ENCODE results near the gene CDIP1.
A peak's percentile ranks its signal among the peaks of the same experiment; 100 is the strongest.

Gene CDIP1

DNA sequence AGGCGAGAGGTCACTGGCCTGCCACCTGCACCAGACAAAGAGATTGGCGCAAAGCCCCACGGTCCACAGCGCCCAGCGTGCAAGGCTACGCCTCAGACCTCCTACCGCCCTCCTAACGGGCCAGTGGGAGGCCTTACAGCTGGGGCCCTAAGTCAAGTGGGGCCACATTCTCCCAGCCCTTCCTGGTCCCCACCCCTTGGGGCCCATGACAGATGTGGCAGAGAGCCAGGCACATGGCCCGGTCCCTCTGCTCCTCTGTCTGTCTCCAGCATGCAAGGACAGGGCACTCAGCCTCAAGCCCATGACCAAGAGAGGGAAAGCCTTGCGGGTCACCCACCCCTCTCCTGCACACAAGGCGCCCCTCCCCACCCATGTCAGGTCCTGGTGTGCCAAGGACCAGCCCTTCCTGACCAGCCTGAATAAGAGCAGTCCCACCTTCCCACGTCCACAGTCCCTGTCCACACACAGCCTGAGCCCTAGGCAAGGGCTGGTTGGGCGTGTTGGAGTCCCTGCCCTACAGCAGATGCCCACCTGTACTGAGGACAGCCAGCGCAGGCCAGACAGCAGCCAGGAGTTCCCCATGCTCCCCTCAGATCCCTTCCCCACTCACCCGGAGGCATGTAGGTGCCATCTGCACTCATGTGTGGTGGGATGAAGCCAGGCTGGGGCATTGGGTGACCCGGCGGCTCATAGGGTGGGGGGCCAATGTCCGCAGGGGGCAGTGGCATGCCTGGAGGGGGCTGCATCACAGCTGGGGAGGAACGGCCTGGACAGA is 25.3 kb downstream of the CDIP1 start:
- DNase-seq: no peak

DNA sequence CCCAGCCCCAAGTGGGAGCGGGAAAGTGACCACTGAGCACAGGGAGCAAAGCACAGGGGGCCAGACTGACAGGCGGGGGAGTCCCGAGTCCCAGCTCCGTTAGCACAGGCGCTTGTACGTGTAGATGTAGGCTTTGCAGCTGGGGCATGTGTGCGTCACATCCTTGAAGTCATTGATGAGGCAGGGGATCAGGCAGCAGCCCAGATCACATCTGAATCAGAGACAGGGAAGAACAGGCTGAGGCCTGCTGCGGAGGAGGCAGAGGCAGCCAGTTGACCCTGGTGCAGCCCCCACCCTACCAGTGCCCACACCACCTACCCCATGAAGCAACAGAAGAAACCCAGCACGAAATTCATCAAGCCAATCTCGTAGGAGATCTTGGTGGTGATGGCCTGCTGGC is 26.1 kb downstream of the CDIP1 start:
- DNase-seq: no peak

DNA sequence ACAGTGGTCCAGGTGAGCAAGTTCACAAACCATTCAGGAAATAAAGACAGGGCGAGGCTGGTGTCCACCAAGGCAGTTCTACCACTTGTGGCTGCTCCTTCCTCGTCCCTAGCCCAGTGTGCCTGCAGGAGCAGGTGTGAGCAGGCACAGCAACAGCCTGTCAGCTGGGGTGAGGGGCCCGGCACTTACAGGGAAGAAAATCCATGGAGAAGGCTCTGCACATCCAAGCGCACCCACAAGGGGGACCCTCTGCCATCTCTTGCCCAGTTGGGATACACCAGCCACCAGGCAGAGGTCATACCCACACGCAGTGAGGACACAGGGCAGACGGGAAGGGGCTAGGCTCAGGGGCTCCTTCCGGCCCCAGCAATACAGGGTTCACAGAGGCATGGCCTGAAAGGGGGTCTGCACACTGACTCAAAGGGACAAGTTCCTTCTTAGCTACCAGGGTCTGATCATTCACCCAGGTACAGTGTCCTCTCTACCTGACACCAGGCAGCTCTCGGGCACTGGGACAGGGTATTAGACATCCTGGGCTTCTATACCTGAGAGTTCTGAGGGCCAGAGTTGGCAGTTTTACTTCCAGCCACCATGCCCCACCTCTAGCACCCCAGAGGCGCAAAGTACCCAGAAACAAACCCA is 27.0 kb downstream of the CDIP1 start:
- no peak for DNase-seq

DNA sequence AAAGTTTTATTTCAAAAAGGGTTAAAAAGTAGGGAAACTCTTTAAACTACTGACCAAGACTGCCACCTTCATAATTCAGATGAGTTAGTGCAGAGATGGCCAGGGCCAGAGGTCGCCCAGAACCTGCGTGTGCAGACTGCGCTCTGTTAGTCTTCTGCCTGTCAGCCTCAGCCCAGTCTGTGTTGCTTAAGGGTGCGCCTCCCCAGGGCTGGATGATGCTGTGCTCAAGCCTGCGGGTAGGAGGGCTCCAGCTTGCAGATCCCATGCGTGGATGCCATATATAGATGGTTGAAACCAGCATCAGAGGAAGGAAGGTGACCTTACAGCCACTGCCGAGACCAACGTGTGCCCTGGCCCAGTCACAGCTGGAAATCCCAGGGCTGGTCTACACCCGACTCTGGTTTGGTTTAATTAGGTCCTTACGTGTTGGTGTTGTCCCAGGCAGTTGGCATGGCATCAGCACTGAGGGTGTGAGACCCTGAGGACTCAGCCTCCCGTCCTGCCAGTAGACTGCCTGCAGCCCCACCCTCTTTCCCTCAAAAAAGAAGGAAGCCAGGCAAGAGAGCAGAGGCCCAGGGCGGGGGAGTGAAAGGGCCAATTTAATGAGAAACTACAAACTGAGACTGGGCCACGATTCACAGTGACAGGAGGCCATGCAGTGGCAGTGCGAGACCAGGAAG is 27.7 kb downstream of the CDIP1 start:
- no peak for DNase-seq

DNA sequence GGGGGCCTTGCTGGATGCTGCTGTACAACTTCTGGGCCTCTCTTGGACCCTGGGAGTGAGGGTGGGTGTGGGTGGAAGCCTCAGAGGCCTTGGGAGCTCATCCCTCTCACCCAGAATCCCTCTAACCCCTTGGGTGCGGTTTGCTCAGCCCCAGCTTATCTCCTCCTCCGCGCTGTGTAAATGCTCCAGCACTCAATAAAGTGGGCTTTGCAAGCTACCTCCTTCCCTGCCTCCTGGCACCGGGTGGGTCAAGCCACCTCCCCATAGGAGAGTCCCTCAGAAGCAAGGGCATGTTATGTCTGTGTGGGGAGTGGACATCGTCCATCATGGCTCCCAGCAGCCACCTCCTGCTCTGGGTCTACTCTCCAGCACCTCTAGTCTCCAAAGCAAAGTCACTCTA is 28.4 kb downstream of the CDIP1 start:
- no peak for DNase-seq

DNA sequence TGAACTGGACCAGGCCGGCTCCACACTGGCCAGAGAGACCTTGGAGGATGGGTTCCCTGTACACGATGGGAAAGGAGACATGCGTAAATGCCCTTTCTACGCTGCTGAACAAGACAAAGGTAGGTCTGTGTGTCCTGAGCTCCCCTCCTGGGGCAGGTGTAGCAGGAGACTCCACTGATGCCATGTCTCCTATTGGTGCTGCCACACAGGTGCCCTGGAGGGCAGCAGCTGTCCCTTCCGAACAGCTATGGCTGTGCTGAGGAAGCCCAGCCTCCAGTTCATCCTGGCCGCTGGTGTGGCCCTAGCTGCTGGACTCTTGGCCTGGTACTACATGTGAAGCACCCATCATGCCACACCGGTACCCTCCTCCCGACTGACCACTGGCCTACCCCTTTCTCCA is 29.2 kb downstream of the CDIP1 start:
- DNase-seq: no peak

DNA sequence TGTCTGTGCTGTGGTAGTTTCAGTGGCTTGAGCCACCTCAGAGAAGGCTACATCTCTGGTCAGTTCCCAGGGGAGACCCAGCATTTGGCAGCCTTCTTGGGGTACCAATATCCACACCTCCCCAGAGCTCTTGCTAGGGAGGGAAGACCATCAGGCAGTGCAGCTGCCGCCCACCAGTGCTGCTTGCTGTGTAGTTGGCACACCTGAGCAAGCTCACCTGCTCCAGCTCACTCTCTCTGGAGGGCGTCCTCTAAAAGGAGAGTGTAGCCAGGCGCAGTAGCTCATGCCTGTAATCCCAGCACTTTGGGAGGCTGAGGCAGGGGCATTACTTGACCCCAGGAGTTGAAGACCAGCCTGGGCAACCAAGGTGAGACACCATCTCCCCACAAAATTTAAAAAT is 29.8 kb downstream of the CDIP1 start:
- no peak for DNase-seq

DNA sequence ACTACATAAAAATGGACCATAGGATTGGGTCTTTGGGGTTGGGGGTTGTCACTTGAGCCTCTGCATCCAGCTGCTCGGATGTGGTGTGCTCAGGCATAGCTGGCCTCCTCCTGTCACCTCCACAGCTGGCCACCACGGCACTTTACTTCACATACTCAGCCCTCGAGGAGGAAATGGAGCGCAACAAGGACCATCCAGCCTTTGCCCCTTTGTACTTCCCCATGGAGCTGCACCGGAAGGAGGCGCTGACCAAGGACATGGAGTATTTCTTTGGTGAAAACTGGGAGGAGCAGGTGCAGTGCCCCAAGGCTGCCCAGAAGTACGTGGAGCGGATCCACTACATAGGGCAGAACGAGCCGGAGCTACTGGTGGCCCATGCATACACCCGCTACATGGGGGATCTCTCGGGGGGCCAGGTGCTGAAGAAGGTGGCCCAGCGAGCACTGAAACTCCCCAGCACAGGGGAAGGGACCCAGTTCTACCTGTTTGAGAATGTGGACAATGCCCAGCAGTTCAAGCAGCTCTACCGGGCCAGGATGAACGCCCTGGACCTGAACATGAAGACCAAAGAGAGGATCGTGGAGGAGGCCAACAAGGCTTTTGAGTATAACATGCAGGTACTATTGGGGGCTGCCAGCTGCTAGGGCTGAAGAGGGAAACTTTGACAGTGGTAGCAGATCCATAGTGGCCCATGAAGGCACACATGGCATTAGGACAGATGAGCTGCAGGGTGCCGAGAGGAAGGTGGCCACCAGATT is 30.8 kb downstream of the CDIP1 start:
- DNase-seq: peak; percentile 4 to 18

DNA sequence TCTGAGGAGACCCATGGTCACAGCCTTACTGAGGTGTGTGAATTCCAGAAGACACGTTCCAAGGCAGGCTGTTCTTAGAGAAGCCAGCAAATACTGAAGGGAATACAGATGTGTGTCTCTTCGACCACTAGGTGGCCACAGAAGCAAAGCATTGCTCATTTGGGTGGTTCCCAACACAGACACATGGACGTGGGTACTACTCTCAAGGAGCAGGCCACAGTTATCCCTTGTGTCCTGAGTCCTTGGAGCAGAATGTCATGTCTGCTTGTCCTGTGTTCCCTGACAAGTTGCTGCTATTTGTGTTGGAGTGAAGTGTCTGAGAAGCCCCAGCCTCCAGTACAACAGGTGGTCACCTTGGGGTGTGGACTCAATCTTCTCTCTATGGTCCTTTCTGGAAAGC is 32.1 kb downstream of the CDIP1 start:
- DNase-seq: no peak

DNA sequence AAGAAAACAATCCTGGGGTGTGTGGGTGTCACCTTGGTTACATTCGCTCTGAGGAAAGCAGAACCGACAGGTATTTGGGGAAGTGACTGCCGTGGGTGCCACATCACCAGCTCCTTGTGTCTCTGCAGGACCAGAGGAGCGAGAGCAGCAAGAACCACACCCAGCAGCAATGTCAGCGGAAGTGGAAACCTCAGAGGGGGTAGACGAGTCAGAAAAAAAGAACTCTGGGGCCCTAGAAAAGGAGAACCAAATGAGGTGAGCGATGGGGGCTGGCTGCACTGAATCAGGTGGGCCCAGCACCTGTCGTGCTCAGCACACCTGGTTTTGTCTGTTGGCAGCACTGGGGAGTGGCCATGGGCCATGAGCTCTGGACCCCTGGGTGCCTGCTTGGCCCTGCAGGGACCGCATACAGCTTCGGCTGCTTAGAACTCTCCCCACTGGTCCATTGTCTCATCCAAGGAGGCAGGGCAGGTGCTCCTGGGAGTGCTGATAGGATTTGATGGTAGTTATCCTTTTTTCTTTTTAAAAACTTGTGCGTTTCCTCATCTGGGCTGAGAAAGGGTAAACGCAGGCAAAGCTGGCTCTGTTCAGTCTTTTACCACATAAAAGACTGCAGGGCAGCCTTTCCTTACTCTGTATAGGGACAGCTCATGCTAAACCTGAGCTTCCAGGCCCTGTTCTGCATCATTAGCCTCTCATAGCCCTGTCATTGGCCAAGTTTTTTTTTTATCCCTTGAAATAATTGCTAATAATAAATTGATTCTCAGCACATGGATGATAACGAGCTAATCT is 33.0 kb downstream of the CDIP1 start:
- DNase-seq: no peak

DNA sequence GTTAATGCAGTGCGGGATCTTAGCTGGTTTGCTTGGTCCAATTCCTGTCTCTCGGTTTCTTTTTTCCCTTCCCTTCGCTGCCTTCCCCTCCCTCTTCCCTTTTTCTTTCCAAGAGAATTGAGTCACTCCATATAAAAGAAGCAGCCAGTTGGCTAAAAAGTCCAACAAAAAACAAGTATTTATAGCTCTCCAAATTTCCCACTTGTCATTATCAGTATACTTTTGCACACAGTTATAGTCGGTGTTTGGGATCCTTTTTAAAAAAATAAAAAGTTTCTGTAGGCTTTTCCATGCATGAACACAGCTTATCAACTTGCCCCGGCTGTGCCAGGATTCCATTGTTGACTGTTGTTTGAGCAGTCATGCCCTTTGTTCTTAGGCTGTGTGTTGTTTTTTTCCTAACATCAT is 37.5 kb downstream of the CDIP1 start:
- DNase-seq: no peak

DNA sequence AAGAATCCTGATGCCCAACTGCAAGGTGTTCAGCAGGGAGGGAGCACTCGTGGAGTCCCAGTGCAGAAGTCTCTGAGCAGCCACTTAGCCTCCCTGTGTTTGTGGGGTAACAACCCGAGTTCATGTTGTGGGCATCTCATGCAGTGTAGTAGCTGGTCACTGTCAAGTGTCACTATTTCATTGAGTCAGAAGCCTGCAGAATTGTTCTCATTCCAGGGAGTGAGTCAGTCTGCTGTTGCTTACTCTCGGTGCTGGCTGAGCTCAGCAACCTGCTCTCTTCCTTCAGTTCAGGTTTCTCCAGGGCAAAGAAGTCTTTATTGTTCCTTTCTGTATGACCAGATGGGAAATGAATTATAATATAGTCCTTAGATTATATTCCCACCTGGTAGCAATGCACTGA is 38.3 kb downstream of the CDIP1 start:
- DNase-seq: no peak

DNA sequence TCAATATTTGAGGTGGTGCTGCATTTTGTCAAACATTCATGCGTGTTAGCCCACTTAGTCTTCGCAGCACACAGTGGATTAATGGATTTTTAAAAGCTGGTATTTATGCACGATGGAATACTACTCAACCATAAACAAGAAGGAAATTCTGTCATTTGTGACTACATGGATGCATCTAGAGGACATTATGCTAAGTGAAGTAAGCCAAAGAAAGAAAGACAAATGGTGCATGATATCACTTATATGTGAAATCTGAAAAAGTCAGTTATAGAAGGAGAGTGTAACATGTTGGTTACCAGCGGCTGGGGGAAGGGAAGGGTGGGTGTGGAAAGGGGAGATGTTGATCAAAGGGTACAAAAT is 39.4 kb downstream of the CDIP1 start:
- no peak for DNase-seq

DNA sequence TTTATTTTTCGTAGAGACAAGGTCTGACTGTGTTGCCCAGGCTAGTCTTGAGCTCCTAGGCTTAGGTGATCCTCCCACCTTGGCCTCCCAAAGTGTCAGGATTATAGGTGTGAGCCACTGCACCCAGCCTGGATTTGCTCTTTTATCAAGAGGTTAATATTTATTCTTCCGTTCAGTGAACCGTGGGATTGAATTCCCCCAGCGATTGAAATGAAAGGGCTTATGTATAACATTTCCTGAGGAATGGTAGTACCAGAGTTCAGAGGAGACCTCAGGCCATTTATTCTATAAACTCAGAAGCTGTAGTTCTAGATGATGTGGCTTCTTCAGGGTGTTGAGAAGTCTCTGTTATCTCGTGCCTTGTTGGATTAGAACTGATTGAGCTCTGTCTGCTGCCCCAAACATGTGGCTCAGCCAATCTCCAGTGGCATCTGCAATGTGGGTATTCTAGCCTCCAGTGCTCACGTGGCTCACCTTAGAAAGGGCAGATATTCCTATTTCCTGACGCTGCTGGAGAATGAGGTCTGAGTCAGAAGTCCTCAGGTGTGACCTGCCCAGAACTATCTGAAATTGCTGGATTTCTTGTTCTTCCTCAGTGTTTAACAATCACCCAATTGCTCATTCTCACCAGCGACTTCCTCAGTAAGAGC is 39.9 kb downstream of the CDIP1 start:
- no peak for DNase-seq

DNA sequence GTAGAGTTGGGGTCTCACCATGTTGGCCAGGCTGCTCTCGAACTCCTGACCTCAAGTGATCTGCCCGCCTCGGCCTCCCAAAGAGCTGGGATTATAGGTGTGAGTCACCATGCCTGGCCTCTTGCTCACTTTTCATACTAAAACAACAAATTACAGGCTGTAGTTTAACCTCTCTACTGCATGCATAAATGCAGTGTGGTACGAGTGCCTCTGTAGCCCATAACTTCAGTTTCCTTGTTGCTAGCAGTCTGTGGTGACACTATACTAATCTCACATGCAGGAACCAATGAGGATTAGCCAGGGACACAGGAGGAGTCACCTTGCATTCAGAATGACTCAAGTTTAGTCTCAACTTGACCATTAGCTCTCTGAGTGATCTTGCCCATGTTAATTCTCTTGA is 42.3 kb downstream of the CDIP1 start:
- no peak for DNase-seq

DNA sequence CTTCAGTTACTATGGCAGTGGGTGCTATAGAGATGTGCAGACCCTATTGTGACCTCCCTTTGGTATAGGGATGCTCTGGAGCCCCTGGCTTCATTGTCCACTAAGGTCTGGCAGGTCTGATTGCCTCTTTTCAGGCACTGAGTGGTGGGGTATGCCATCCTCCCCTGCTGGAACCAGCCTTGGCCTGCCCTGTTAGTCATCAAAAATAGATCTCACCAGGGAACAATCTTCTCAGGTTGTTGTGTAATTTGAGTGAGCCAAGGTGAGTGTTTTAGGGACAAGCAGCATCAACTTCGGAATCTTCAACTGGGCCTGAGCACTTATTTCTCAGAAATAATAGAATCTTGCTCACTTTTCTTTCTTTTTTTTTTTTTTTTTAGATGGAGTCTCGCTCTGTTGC is 42.8 kb downstream of the CDIP1 start:
- DNase-seq: no peak

DNA sequence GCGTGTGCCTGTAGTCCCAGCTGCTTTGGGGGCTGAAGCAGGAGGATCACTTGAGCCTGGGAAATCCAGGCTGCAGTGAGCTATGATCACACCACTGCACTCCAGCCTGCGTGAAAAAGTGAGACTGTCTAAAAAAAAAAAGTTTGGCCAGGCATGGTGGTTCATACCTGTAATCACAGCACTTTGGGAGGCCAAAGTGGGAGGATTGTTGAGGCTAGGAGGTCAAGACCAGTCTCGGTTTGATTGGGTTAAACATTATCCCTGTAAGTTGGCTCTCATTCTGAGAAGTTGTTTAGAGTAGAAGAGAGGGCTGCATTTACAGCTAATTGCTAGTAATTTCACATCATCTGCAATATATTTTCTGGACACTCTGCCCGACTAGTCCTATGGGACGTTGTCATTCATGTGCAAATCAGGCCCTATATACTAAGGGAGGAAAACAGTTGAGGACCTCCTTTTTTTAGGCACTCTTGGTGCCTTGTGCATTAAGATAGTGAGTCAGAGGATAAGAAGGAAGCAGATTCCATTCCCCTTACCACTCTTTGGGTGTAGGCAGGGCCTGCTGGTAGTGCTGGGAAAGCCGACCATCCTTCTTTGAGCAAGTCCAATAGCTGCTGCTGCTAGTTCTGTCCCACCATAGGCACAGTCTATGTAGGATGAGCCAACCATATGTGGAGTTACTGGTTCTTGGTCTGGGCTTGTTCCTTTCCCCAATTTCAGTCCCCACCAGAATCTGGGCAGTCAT is 43.7 kb downstream of the CDIP1 start:
- no peak for DNase-seq

DNA sequence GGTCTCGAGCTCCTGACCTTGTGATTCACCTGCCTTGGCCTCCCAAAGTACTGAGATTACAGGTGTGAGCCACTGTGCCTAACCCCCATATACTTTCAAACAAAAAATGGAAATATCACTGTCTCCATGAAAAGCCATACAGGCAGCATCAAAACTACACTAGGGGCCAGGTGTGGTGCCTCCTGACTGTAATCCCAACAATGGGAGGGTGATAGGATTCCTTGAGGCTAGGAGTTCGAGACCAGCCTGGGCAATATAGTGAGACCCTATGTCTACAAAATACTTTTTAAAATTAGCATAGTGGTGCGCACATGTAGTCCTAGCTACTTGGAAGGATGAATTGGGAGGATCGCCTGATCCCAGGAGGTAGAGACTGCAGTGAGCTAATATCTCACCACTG is 46.7 kb downstream of the CDIP1 start:
- DNase-seq: no peak

DNA sequence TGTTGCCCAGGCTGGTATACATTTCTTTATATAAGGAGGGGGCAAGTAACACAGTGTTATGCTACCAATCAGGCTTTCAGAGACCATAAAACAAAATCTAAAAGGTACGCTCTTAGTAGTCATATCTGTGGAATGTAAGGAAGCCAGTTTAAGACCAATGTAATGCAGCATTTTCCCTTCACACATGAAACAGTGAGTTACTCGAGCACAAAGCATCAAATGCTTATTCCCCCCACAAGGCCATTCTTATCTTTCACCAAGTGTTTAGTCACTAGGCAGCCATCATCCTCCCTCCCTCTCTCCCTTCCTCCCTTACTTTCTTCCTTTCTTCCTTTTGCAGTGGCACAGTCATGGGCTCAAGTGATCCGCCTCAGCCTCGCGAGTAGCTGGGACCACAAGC is 49.5 kb downstream of the CDIP1 start:
- DNase-seq: no peak

DNA sequence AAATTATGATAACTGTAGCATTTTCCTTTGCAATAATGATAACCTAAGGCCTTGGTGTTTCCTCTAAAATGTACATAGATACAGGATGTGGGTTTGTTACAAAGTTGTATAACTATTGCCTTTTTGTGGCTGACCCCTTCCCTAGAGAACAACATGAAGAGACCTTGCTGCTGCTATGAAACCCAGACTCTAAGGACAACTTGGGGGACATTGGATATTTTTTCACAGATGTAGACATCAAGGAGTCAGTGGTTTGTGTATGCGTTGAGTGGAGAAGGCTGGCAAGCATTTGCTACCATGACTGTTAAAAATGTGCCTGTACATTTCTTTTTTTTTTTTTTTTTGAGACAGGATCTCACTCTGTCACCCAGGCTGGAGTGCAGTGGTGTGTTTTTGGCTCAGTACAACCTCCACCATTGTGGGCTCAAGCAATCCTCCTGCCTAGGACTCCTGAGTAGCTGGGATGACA is 50.0 kb downstream of the CDIP1 start:
- no peak for DNase-seq

DNA sequence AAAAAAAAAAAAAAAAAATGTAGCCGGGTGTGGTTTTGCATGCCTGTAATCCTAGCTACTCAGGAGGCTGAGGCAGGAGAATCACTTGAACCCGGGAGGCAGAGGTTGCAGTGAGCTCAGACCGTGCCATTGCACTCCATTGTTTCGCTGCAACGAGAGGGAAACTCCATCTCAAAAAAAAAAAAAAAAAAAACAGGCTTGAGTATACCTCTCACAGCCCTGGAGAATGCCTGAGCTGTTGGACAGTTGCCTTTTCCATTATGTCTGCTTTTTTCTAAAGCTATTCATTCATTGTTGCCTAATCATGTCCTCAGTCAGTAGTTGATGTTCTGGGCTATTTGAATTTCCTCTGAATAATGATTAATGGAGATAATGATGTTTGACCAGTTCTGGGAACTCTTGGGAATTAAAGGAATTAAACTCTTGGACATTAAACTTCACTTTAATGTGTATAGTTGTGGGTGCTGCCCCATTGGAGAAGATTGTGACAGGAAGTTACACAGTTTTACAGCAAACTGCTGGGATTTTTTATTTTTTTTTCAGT is 50.5 kb downstream of the CDIP1 start:
- DNase-seq: no peak
